ENCODE data around the gene HEATR5B.

Gene HEATR5B

DNA sequence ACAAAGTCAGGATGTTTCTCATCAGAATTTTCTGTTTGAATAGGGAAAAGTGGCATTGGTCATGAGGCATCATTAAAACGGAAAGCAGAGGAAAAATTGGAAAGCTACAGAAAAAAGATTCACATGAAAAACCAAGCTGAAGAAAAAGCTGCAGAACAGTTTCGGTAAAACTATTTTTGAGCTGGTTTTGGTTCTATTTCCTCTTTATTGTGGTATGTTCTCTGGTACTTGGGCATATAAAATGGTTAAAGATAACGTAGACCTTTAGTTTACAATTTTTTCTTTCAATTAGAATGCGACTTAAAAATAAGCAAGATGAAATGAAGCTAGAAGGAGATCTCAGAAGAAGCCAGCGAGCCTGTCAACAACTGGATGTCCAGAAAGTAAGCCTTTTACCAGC, 7.7 kb upstream of the HEATR5B start:
- no peak for TF ChIP-seq GATA2 (IDR thresholded peaks at IDR 0.05; ENCODE audit: low read depth, low read length)
- TF ChIP-seq GATA3 (IDR thresholded peaks at IDR 0.05; ENCODE audit: low read depth, low read length), result no peak

DNA sequence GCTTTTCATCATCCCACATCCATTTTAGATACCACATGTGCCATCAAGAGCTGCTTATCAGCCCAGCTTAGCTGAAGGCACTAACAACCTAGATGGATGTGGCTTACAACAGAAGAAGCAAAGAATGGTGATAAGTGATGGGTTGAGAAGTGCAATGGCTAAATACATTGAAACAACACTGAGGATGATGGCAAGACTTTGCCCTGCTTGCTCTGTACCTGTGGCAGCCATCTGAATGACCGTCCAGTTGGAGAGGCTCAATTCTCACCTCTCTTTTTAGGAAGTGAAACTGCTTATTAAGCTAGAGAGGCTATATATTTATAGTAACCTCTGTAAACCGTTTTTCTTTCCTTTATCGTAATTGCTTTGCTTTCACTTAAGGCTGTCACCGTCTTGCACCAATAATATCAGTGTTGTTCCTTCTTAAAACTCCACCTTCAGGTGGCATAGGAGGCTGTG, 5.9 kb upstream of the HEATR5B start:
- no peak for TF ChIP-seq GATA3 (IDR thresholded peaks at IDR 0.05; ENCODE audit: low read depth, low read length)
- no peak for TF ChIP-seq GATA2 (IDR thresholded peaks at IDR 0.05; ENCODE audit: low read depth, low read length)

DNA sequence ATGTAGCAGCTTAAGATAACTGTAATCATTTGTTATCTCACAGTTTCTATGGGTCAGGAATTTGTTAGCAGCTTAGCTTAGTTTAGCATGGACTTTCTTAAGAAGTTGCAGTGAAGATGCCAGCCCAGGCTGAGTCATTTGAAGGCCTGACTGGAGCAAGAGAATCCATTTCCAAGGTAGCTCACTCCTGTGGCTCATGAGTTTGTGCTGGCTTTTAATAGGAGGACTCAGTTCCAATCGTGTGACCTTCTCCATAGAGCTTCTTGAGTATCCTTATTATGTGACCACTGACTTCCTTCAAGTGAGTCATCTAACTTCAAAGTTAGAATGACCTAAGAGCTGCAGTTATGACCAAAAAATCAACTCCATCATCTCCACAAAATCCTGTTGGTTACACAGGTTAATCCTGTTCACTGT, 1.6 kb upstream of the HEATR5B start:
- no peak for TF ChIP-seq GATA2 (IDR thresholded peaks at IDR 0.05; ENCODE audit: low read depth, low read length)
- TF ChIP-seq GATA3 (IDR thresholded peaks at IDR 0.05; ENCODE audit: low read depth, low read length), result no peak

DNA sequence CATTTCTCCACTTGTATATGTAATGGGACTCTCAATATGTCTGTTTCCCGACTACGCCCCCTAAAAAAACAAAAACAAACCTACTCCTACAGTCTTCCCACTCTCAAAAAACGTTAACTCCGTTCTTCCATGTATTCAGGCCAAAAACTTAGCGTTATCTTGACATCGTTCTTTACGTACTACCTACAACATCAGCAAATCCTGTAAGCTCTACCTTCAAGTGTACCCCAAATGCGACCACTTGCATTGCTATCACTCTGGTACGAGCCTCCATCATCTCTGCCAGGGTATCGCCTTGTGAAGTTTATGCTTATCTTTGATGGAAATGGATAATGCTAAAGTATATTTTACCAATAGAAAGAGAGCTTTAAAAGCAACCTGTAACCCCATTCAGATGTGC, 625 bp upstream of the HEATR5B start:
- TF ChIP-seq GATA2 (IDR thresholded peaks at IDR 0.05; ENCODE audit: low read depth, low read length) (no peak), GATA3 (IDR thresholded peaks at IDR 0.05; ENCODE audit: low read depth, low read length) (no peak)

DNA sequence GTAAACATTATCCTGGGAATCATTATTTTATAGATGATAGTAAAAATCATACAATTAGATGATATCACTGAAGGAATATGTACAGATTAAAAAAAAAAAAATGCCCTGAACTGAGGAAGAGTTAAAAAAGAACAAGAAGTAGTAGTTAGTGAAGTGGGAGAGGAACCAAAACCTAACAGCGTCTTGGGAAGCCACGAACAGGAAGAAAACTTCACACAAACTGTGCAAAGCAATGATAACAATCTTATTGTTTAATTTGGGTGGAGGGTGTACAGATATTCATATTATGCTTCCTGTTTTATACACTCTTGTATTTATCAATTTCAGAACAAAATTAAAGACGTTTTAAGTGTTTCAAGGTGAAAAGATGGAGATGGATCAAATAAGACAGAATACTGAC, 3.5 kb downstream of the HEATR5B start:
- TF ChIP-seq GATA3 (IDR thresholded peaks at IDR 0.05; ENCODE audit: low read depth, low read length), result no peak
- TF ChIP-seq GATA2 (IDR thresholded peaks at IDR 0.05; ENCODE audit: low read depth, low read length), result no peak

DNA sequence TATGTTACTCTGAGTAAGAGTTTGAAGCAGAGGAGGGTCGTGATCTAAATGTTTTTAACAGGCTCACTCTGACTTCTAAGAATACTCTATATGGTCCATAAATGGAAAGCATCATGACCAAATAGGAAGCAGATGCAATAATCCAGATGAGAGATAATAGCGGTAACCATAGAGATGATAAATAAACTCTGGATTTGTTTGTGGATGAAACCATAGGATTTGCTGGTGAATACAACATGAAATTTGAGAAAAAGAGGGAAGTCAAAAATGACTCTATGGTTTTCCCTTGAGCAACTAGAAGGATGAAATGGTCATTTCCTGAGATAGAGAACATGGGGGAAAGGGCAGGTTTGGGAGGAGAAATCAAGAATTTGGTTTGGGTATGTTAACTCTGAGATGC, 3.9 kb downstream of the HEATR5B start:
- TF ChIP-seq GATA3 (IDR thresholded peaks at IDR 0.05; ENCODE audit: low read depth, low read length) (no peak), GATA2 (IDR thresholded peaks at IDR 0.05; ENCODE audit: low read depth, low read length) (no peak)

DNA sequence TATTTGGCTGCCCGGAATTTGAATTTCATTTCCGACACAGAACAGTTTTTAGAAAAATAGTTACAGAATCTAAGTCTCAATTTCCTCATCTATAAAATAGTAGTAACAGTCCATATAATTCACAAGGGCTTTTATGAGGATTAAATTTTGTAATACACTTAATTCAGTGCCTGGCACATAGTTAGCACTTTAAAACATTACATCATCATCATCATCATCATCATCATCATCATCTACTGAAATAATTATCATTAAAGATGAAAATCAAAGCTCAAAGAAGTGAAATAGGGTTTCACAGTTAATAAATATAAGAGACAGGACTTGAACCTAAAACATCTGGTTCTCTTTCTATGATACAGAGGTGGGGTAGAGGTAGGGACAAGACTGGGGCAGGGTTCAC, 13.2 kb downstream of the HEATR5B start:
- TF ChIP-seq GATA2 (IDR thresholded peaks at IDR 0.05; ENCODE audit: low read depth, low read length), result no peak
- TF ChIP-seq GATA3 (IDR thresholded peaks at IDR 0.05; ENCODE audit: low read depth, low read length), result no peak

DNA sequence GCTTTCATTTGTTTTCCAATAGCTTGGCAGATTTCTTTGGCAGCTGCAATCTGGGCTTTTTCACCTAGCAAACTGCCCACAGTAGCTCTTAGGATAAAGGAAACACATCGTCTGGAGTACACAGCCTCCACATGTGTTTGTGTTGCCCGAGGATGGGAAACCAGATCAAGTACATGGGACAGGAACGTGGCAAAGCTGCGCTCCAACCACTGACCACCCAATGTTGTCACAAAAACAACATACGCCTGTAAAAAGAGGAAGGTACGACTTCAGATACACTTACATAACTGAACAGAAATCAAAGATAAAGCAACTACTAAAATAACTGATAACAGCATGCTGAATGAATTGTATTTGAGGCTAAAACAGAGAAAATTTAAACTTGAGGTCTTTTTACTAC, 15.5 kb downstream of the HEATR5B start:
- TF ChIP-seq GATA2 (IDR thresholded peaks at IDR 0.05; ENCODE audit: low read depth, low read length) (no peak), GATA3 (IDR thresholded peaks at IDR 0.05; ENCODE audit: low read depth, low read length) (no peak)

DNA sequence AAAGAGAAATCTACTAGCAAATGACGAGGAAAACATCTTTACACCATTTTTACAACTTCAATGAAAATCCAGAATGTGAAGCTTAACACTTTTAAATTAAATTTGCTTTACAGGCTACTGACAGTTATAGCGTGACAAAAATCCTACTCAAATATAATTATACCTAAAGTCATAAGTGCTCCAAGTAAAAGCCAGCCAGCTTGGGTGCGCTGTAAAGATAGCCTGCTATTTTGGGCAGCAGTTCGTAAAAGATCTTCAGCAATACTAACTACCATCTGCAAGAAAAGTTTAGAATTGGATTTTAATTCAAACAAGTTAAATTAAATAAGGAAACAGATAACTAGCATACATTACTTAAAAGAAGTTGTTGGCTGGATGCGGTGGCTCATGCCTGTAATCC, 22.4 kb downstream of the HEATR5B start:
- TF ChIP-seq GATA2 (IDR thresholded peaks at IDR 0.05; ENCODE audit: low read depth, low read length) (no peak), GATA3 (IDR thresholded peaks at IDR 0.05; ENCODE audit: low read depth, low read length) (no peak)

DNA sequence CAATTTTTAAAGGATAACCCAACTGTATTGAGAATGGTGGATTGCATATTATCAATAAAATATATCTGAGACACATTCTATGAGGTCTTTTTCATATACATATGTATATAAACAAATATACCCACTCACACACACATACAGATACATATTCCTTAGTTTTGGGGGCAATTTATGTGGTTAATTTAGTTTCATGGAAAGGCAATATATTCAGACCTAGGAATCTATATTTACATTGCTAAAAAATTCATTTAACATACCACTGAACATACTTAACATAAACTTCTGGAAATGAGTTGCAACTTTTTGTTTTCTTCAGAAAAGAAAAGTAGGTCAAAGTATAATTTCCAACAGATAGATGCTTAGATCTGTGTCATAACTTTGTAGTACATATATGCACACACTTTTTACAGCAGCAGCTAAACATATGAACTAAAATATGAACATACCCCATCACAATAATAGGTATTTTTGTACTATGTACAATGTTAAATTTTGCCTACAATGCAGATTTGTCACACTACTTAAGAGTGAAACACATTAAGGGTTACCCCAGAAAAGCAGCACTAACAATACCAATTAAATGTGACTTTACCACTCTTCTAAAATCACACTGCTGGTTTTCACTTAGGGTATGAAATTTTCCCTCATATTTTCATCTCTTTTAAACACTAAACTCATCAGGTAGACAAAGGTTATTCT, 23.0 kb downstream of the HEATR5B start:
- TF ChIP-seq GATA2 (IDR thresholded peaks at IDR 0.05; ENCODE audit: low read depth, low read length), result no peak
- no peak for TF ChIP-seq GATA3 (IDR thresholded peaks at IDR 0.05; ENCODE audit: low read depth, low read length)

DNA sequence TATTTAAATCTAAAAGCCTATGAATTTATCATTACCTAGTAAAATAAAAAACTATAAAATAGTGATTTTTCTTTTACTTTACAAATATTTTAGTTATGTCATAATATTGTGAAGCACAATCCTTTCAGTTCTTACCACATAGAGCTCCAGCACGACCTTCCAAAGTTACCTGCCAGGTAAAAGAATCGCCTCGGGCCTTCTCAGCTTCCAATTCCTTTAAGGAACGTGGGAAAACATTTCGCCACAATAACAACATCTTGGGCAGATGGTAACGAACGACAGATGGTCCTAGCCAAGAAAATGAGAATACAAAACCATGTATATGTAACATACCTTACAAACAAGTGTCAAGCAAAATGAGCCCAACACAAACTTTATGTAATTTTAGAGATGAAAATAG, 23.7 kb downstream of the HEATR5B start:
- TF ChIP-seq GATA2 (IDR thresholded peaks at IDR 0.05; ENCODE audit: low read depth, low read length) (no peak), GATA3 (IDR thresholded peaks at IDR 0.05; ENCODE audit: low read depth, low read length) (no peak)

DNA sequence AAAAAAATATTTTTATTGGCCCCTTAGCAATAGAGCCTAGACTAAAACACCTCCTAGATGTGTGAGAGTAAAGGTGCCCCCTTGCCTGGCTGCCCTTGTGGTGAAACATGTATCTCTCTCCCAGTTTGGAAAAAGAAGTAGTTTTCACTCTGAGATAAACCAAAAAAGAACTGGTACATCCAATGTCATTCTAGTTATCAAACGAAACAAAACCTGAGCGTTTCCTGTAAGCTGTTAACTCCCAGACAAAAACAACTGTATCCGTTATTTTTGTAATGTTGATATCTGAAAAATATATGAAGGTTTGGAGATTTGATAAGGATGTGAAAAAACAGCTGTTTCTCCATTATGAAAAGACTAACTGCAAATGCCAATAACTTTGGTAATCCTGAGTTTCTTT, 24.3 kb downstream of the HEATR5B start:
- TF ChIP-seq GATA3 (IDR thresholded peaks at IDR 0.05; ENCODE audit: low read depth, low read length), result no peak
- no peak for TF ChIP-seq GATA2 (IDR thresholded peaks at IDR 0.05; ENCODE audit: low read depth, low read length)

DNA sequence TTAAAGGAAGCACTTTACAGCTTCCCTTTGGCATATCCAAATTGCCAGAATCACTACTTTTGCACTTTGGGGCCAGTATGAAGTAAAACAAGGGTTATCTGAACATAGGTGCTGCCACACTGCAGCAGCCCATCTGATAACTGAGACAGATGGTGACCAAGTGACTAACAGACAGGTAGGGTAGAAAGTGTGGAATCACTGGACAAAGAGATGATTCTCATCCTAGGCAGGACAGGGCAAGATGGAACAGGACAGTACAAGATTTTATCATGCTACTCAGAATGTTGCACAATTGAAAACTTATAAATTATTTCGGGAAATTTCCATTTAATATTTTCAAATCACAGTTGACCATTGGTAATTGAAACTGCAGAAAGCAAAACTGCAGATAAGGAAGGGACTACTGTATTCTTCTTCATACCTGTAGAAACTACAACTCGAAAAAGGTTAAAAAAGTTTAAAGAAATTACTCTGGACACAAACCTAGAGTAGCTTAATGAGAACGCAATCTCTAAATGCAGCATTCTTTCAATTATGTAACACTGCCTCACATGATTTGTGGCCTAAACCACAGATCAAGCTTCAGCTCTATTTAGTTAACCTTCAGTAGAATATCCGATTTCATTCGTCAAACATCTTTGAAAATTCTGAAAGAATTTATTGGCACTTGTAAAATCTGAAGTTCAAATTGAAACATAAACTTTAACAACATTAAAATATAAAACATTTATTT, 31.4 kb downstream of the HEATR5B start:
- no peak for TF ChIP-seq GATA3 (IDR thresholded peaks at IDR 0.05; ENCODE audit: low read depth, low read length)
- no peak for TF ChIP-seq GATA2 (IDR thresholded peaks at IDR 0.05; ENCODE audit: low read depth, low read length)

DNA sequence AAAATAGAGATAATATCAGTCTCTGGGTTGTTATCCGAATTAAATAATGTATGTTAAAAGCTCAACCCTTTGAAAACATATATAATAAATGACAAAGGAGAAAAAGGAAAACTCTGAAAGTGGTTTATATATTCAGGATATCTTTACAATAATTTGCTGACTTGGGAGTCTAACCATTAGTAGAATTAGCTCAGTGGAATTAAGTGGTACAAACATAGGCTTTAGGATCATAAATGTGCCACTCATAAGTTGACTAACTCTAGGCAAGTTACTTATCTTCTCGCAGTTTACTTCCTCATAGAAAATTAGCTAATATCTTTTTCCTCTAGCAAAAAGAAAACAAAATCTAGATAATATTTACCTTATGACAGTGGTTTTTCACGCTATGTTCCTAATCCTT, 44.6 kb downstream of the HEATR5B start:
- TF ChIP-seq GATA3 (IDR thresholded peaks at IDR 0.05; ENCODE audit: low read depth, low read length) (no peak), GATA2 (IDR thresholded peaks at IDR 0.05; ENCODE audit: low read depth, low read length) (no peak)

DNA sequence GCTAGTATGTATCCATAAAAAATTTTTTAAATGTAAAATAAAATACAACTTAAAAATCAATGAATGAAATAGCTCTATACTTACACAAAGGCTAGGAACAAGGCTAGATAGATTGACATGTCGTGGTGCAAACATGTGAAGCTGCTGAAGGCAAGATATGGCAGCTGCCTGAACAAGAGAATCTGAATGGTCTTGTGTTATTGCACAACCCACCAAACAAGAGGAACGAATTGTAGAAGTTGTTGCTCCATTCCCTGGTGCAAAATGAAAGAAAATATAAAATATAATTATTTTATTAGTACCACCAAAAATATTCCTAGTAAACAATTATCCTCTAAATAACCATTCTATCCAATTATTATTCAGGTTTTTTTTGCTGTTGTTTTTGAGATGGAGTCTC, 46.4 kb downstream of the HEATR5B start:
- TF ChIP-seq GATA2 (IDR thresholded peaks at IDR 0.05; ENCODE audit: low read depth, low read length), result no peak
